ENCODE data around the gene TNS4.

Gene TNS4

GRCh38 chr17:40453881-40454612, 47.4 kb downstream of the TNS4 start:
- DNase-seq = no peak

- DNase-seq = no peak
These were observed 48.5 kb downstream of the TNS4 start for GRCh38 chr17:40452921-40453378.

GRCh38 chr17:40452216-40452787, 49.1 kb downstream of the TNS4 start:
- no peak for DNase-seq

GRCh38 chr17:40451420-40451819, 50.0 kb downstream of the TNS4 start:
- no peak for DNase-seq

- no peak for DNase-seq
These were observed 51.2 kb downstream of the TNS4 start for GRCh38 chr17:40450175-40450574.

- DNase-seq = no peak
These were observed 52.7 kb downstream of the TNS4 start for GRCh38 chr17:40448639-40449261.

- DNase-seq = no peak
These were observed 53.2 kb downstream of the TNS4 start for GRCh38 chr17:40448213-40448638.

GRCh38 chr17:40447806-40448205, 53.6 kb downstream of the TNS4 start:
- DNase-seq = no peak

- no peak for DNase-seq
These were observed 54.2 kb downstream of the TNS4 start for GRCh38 chr17:40447148-40447644.

- no peak for DNase-seq
These were observed 55.5 kb downstream of the TNS4 start for GRCh38 chr17:40445751-40446468.

- no peak for DNase-seq
These were observed 57.2 kb downstream of the TNS4 start for GRCh38 chr17:40443988-40444899.

GRCh38 chr17:40443196-40443987, 58.0 kb downstream of the TNS4 start, which contains the start of gene IGFBP4:
IGFBP4 (plus strand) TSS chr17:40443450; CDS start chr17:40443736, 286 bp downstream.
- DNase-seq = no peak

- DNase-seq = no peak
These were observed 58.8 kb downstream of the TNS4 start for GRCh38 chr17:40442392-40443195.

GRCh38 chr17:40440166-40440565, 61.3 kb downstream of the TNS4 start:
- DNase-seq = no peak

- no peak for DNase-seq
These were observed 64.2 kb downstream of the TNS4 start for GRCh38 chr17:40437095-40437732.

- no peak for DNase-seq
These were observed 64.8 kb downstream of the TNS4 start for GRCh38 chr17:40436636-40437035.

- no peak for DNase-seq
These were observed 67.6 kb downstream of the TNS4 start for GRCh38 chr17:40433551-40434415.

- no peak for DNase-seq
These were observed 68.4 kb downstream of the TNS4 start for GRCh38 chr17:40432864-40433528.

Measured in DMS 273 treated with DMSO at 0.1 percent for 48 hours (cell line).